Astrocyte of the cerebellum (primary cell): ENCODE data around the gene COL4A1.
"Not testable (repeated sequence)": the region's sequence is repeated elsewhere in the genome, so short reads cannot be mapped to it uniquely, and the experiment has no call there.

Experiments used
- DNase-seq: peaks from one replicate; pipeline ENCODE4 v3.0.0-alpha.2; 2011; ENCODE audit warnings: low read depth
- H3K4me3 ChIP-seq: 2 replicates; pipeline ENCODE4 v1.5.1; 2011; ENCODE audit warnings: mild to moderate bottlenecking, low read depth, low read length, moderate library complexity
- CTCF ChIP-seq: IDR thresholded peaks from 2 replicates; pipeline ENCODE4 v1.5.1; 2012; ENCODE audit warnings: low read length, low read depth, moderate library complexity, mild to moderate bottlenecking; ENCODE audit errors: missing control alignments
- in situ Hi-C: cut with HindIII; loops from 2 replicates; pipeline ENCODE4 v1.10.0; 2017; ENCODE audit warnings: low sequenced_read_pairs

Gene COL4A1

DNA sequence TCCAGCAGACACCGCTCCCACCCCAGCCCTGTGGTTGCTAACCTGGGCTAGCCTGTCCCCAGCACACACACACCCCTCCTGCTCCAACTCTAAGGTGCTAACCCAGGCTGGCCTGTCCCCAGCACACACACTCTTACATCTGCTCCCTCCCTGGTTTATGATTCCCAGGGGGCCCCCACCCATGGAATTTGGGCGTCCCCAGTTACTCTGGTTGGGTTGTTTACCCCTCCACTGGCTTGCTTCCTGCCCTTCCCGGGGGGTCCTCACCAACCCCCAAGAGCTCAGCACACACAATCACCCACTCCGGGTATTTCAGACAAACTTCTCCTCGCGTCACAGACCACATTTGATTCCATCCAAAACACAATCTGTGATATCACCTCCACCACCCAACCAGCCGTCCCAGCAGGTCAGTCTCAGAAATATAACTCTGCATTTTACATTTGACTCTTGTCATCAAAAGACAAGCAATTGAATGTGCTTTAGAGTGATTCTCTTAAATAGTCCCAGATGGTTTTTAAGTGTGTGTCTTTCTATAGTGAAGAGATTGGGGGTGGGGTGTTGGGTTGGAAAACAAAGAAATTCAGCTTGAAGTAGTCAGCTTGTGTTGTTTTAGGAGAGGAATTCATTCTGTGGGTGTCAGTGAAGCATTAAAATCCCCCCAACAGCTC lies 20.2 kb upstream of the COL4A1 start:
- DNase-seq, result no peak
- in situ Hi-C loops, result no loop called here
- no peak overlapping the region for H3K4me3 ChIP-seq
- no peak for TF ChIP-seq CTCF

DNA sequence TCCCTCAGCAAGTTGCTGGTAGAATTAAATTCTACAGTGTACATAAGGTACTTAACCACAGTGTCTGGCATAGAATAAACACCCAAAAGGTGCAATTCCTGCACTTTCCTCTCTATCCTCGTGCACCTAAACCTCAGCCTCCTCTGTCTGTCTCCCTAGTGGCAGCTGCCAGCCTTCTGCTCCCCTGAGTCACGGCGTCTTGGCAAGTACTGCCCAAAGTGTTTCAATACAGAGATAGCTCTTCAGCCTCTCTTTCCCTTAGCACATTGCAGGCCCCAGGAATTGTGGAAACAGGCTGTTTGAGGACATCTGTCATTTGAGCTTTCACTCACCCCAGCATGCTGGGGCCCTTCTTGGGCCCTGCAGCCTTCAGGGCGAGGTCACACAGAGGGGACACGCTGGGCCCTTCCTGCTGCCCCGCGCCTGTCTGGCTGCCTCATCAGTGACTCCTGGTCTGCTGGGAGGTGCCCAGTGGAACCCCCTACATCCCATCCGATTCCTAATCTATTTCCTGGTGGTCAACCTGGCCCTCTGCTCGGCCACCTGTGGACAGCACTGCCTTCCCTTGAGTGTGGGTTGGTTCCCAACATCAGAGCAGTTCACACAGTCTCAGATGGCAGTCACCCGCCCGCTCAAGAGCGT lies 19.4 kb upstream of the COL4A1 start:
- in situ Hi-C loops, result no loop called here

GRCh38 chr13:110324026-110324749 lies 17.2 kb upstream of the COL4A1 start:
- DNase-seq, result no peak
- TF ChIP-seq CTCF, result no peak
- H3K4me3 ChIP-seq, result no peak overlapping the region
- in situ Hi-C loops, result no loop called here

More for the DNA sequence above, 19.4 kb upstream of the COL4A1 start:
- DNase-seq, result no peak
- no peak for TF ChIP-seq CTCF
- H3K4me3 ChIP-seq, result no peak overlapping the region

- DNase-seq, result peak; percentile 62
- TF ChIP-seq CTCF, result peak; percentile 26
- no peak overlapping the region for H3K4me3 ChIP-seq
- in situ Hi-C loops, result no loop called here
Observed at GRCh38 chr13:110323172-110323891, 16.4 kb upstream of the COL4A1 start.

- no peak overlapping the region for H3K4me3 ChIP-seq
- no peak for TF ChIP-seq CTCF
- no peak for DNase-seq
- in situ Hi-C loops, result no loop called here
Observed at GRCh38 chr13:110322828-110323171, 15.8 kb upstream of the COL4A1 start.

- in situ Hi-C loops, result no loop called here
- DNase-seq, result no peak
- H3K4me3 ChIP-seq, result no peak overlapping the region
- TF ChIP-seq CTCF, result no peak
Observed at GRCh38 chr13:110322126-110322827, 15.3 kb upstream of the COL4A1 start.

GRCh38 chr13:110321573-110321972 lies 14.6 kb upstream of the COL4A1 start:
- DNase-seq, in situ Hi-C loops, H3K4me3 ChIP-seq: not testable (repeated sequence)
